Thyroid gland (tissue), 4 donors: ENCODE data around the gene VWA3A. TPM values are rescaled to one million over a fixed set of nuclear protein-coding genes. Genes with fewer than 3 reads are reported as not detected.
"Not testable (repeated sequence)": the region's sequence is repeated elsewhere in the genome, so short reads cannot be mapped to it uniquely, and the experiment has no call there.

ENCODE experiments used
- DNase-seq, 2 donors: peaks; one replicate each; pipeline ENCODE4 v3.0.0-alpha.2; 2019
- H3K27ac ChIP-seq, 3 donors: fragments of 200-600 bp; sonication (generic); 1 replicate in 2 of 3; 2 replicates in 1 of 3; pipeline ENCODE4 v1.5.1; 2016 to 2019; ENCODE audit warnings: mild to moderate bottlenecking in 1 of 3, moderate library complexity in 1 of 3
- H3K27me3 ChIP-seq: fragments of 200-600 bp; sonication (generic); one replicate; pipeline ENCODE4 v1.5.1; 2019
- H3K36me3 ChIP-seq, 2 donors: fragments of 200-600 bp; sonication (generic); one replicate each; pipeline ENCODE4 v1.5.1; 2016 to 2019
- H3K4me1 ChIP-seq, 2 donors: fragments of 200-600 bp; sonication (generic); one replicate each; pipeline ENCODE4 v1.5.1; 2017 to 2019
- H3K4me3 ChIP-seq, 3 donors: fragments of 200-600 bp; sonication (generic); replicated peaks in 1 of 3; 1 replicate in 2 of 3; 2 replicates in 1 of 3; pipeline ENCODE4 v1.5.1; 2016; ENCODE audit warnings: mild to moderate bottlenecking in 1 of 3
- H3K9me3 ChIP-seq: fragments of 200-600 bp; sonication (generic); one replicate; pipeline ENCODE4 v1.5.1; 2017
- POLR2A ChIP-seq, 2 donors: fragments of 450-650 bp; IDR thresholded peaks; one replicate each; pipeline ENCODE4 v1.6.1; 2017; ENCODE audit warnings: antibody characterized with exemption in 2 of 2, mild to moderate bottlenecking in 2 of 2, moderate library complexity in 1 of 2
- WGBS, 2 donors: methylation state at CpG; one replicate each; pipeline ENCODE4 v1.1.5; 2017; 5-methylcytosine and 5-hydroxymethylcytosine counted together
- intact Hi-C: fragments of 100-400 bp; cut with DNase I; formaldehyde crosslinking; loops from one replicate; pipeline ENCODE4 v1.15.1; 2023
- total RNA-seq, 4 donors: library from RNA; depleted of rRNA; stranded (reverse); fragments of >200 nt; gene quantifications; one replicate each; pipeline ENCODE4 v1.2.3, GENCODE V29; 2016
- TF ChIP-seq, protein P1 (sequence below), 6 experiments: fragments of 200-600 bp in 3 of 6; fragments of 450-650 bp in 3 of 6; sonication (generic) in 3 of 6; IDR thresholded peaks; one replicate each; pipeline ENCODE4 v1.5.1; 2016 to 2019; ENCODE audit warnings: antibody characterized with exemption in 6 of 6, mild to moderate bottlenecking in 2 of 6, inconsistent platforms in 1 of 6, moderate library complexity in 1 of 6

The VWA3A gene
- total RNA-seq, 4 donors from 2014 or later: 0.56 TPM; not detected in 3

DNA sequence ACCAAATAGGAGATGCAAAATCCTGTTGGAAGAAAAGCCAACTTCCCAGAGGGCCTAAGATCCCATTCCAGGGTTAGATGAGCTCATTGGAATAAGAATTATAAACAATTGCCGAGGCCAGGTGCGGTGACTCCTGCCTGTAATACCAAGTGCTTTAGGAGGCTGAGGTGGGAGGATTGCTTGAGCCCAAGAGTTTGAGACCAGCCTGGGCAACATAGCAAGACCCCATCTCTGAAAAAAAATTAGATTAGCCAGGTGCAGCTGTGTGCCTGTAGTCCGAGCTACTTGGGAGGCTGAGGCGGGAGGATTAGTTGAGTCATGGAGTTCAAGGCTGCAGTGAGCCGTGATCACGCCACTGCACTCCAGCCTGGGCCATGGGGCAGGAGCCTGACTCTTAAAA is 52.2 kb downstream of the VWA3A start:
- TF ChIP-seq, protein P1, sequence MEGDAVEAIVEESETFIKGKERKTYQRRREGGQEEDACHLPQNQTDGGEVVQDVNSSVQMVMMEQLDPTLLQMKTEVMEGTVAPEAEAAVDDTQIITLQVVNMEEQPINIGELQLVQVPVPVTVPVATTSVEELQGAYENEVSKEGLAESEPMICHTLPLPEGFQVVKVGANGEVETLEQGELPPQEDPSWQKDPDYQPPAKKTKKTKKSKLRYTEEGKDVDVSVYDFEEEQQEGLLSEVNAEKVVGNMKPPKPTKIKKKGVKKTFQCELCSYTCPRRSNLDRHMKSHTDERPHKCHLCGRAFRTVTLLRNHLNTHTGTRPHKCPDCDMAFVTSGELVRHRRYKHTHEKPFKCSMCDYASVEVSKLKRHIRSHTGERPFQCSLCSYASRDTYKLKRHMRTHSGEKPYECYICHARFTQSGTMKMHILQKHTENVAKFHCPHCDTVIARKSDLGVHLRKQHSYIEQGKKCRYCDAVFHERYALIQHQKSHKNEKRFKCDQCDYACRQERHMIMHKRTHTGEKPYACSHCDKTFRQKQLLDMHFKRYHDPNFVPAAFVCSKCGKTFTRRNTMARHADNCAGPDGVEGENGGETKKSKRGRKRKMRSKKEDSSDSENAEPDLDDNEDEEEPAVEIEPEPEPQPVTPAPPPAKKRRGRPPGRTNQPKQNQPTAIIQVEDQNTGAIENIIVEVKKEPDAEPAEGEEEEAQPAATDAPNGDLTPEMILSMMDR (IDR thresholded peaks at IDR 0.05): no peak
- TF ChIP-seq POLR2A (IDR thresholded peaks at IDR 0.05): no peak
- Histone ChIP-seq H3K27ac (no peak overlapping the region), H3K27me3 (no peaks in the 10 kb centered on the region), H3K9me3 (no peaks in the 10 kb centered on the region), H3K36me3 (no peaks in the 10 kb centered on the region), H3K4me3 (no peak overlapping the region), H3K4me1 (no peaks in the 10 kb centered on the region)
- WGBS, 2 donors: 83 to 97% methylated on average over 6 of the region's 6 CpGs
- no peak for DNase-seq
- intact Hi-C loops: no loop called here

DNA sequence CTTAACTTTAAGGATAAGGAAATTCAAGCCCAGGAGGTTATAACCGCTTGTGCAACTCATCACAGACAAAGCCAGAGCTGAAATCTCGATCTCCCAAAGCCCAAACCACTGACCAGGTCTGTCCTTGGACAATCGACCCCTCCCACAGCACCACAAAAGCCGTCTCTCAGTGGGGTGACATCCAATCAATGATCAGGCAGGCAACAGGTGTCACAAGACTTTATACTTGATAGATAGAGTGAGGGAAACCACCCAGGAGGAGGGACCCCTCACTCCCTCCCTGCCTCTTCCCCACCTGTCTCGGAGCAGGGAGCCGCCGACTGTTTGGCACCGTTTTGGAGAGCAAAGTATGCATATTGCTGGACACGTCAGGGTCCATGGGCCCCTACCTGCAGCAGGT is 55.5 kb downstream of the VWA3A start:
- WGBS, 2 donors: 66 to 74% methylated on average over 9 of the region's 9 CpGs
- intact Hi-C loops: no loop called here
- no peaks in the 10 kb centered on the region for H3K9me3 ChIP-seq
- H3K4me3 ChIP-seq: no peak overlapping the region
- H3K36me3 ChIP-seq: no peaks in the 10 kb centered on the region
- TF ChIP-seq POLR2A (IDR thresholded peaks at IDR 0.05): no peak
- TF ChIP-seq, protein P1 (IDR thresholded peaks at IDR 0.05): no peak
- no peak for DNase-seq
- H3K27me3 ChIP-seq: no peaks in the 10 kb centered on the region
- no peak overlapping the region for H3K27ac ChIP-seq
- H3K4me1 ChIP-seq: no peaks in the 10 kb centered on the region

DNA sequence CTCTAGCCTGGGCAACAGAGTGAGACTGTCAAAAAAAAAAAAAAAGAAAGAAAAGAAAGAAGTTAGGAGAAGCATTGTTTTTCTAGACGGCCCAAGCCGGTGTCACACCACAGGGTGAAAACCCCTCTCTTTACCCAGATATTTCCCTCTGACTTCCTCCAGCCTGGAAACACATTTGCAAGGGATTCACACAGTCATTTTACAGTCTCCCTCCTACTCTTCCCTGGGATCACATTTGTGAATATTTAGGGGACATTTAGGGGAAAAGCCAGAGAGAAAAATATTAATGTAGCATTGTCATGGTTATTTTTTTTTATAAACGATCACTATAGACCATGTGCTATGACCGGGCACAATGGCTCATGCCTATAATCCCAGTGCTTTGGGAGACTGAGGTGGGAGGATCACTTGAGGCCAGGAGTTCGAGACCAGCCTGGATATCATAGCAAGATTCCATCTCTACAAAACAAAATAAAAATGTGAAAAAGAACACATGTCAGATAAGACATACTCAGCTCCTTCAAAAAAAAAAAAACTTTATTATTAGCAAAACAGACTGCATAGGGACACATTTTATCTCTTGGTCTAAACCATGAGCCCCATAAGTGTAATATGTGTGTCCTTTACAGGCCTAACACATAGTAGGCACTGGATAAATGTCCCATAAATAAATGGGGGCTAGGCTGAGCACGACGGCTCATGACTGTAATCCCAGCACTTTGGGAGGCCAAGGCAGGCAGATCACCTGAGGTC is 59.1 kb downstream of the VWA3A start:
- no peak for DNase-seq
- H3K27me3 ChIP-seq: no peaks in the 10 kb centered on the region
- 80% methylated on average over 7 of the region's 7 CpGs for WGBS, 2 donors

DNA sequence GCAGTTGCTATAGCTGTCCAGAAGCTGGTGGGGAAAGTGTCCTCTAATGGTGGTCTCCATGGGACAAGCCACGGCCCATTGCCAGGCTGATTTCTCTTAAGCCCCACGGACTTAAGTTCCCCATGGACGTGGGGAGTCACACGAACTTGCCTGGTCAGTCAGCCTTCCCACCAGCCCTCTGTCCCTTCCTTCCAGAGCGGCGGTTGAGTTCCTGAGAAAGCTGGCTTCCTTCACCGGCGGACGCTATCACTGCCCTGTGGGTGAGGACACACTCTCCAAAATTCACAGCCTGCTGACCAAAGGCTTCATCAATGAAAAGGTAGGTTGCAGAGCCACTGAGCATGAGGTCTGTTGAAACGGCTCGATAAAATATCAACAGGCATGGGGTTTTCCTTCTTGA is 60.0 kb downstream of the VWA3A start:
- H3K9me3 ChIP-seq: no peaks in the 10 kb centered on the region
- no peaks in the 10 kb centered on the region for H3K36me3 ChIP-seq
- intact Hi-C loops: no loop called here
- no peak for DNase-seq
- no peak overlapping the region for H3K4me3 ChIP-seq
- TF ChIP-seq, protein P1 (IDR thresholded peaks at IDR 0.05): no peak
- no peak for TF ChIP-seq POLR2A (IDR thresholded peaks at IDR 0.05)
- H3K27me3 ChIP-seq: no peaks in the 10 kb centered on the region
- H3K27ac ChIP-seq: no peak overlapping the region
- no peaks in the 10 kb centered on the region for H3K4me1 ChIP-seq
- WGBS, 2 donors: 68 to 69% methylated on average over 10 to 11 of the region's 11 CpGs

More for the DNA sequence above, 59.1 kb downstream of the VWA3A start:
- intact Hi-C loops: no loop called here
- Histone ChIP-seq H3K27ac (no peak overlapping the region), H3K4me3 (no peak overlapping the region), H3K36me3 (no peaks in the 10 kb centered on the region), H3K9me3 (no peaks in the 10 kb centered on the region), H3K4me1 (no peaks in the 10 kb centered on the region)
- TF ChIP-seq, protein P1 (IDR thresholded peaks at IDR 0.05): no peak
- no peak for TF ChIP-seq POLR2A (IDR thresholded peaks at IDR 0.05)

DNA sequence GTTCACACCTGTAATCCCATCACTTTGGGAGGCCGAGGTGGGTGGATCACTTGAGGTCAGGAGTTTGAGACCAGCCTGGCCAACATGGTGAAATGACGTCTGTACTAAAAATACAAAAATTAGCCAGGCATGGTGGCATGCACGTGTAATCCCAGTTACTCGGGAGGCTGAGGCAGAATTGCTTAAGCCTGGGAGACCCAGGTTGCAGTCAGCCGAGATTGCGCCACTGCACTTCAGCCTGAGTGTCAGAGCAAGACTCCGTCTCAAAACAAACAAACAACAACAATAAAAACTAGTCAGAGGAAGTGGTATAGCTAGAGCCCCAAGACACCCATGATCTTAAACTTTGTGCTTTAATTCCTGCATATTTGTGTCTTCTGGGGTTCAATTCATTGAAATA is 60.7 kb downstream of the VWA3A start:
- 56 to 60% methylated on average over 7 of the region's 7 CpGs for WGBS, 2 donors

More for the DNA sequence above, 60.7 kb downstream of the VWA3A start:
- H3K4me1 ChIP-seq, H3K27me3 ChIP-seq, intact Hi-C loops, H3K4me3 ChIP-seq, H3K9me3 ChIP-seq, H3K27ac ChIP-seq, H3K36me3 ChIP-seq, DNase-seq: not testable (repeated sequence)
